ENCODE data around the gene MYLK4.

MYLK4 gene

GRCh38 chr6:2666906-2667575, 83.7 kb downstream of the MYLK4 start:
- TF ChIP-seq CTCF (IDR thresholded peaks at IDR 0.05; ENCODE audit: low read depth, low read length) = no peak
- no peak for DNase-seq (ENCODE audit: extremely low read depth, low read depth)

GRCh38 chr6:2665146-2666070, 85.3 kb downstream of the MYLK4 start:
- no peak for DNase-seq (ENCODE audit: extremely low read depth, low read depth)

GRCh38 chr6:2663123-2663522, 87.6 kb downstream of the MYLK4 start:
- DNase-seq (ENCODE audit: extremely low read depth, low read depth) = no peak
- TF ChIP-seq CTCF (IDR thresholded peaks at IDR 0.05; ENCODE audit: low read depth, low read length) = no peak

More at GRCh38 chr6:2665146-2666070, 85.3 kb downstream of the MYLK4 start:
- no peak for TF ChIP-seq CTCF (IDR thresholded peaks at IDR 0.05; ENCODE audit: low read depth, low read length)

GRCh38 chr6:2661651-2662050, 89.1 kb downstream of the MYLK4 start:
- no peak for TF ChIP-seq CTCF (IDR thresholded peaks at IDR 0.05; ENCODE audit: low read depth, low read length)
- DNase-seq (ENCODE audit: extremely low read depth, low read depth) = no peak

GRCh38 chr6:2659882-2660281, 90.8 kb downstream of the MYLK4 start:
- no peak for DNase-seq (ENCODE audit: extremely low read depth, low read depth)
- TF ChIP-seq CTCF (IDR thresholded peaks at IDR 0.05; ENCODE audit: low read depth, low read length) = no peak

- DNase-seq (ENCODE audit: extremely low read depth, low read depth) = no peak
- no peak for TF ChIP-seq CTCF (IDR thresholded peaks at IDR 0.05; ENCODE audit: low read depth, low read length)
These were observed 91.3 kb downstream of the MYLK4 start for GRCh38 chr6:2659381-2659780.

GRCh38 chr6:2658788-2659187, 91.9 kb downstream of the MYLK4 start:
- DNase-seq (ENCODE audit: extremely low read depth, low read depth) = no peak
- TF ChIP-seq CTCF (IDR thresholded peaks at IDR 0.05; ENCODE audit: low read depth, low read length) = no peak

Measured in AG09319 (cell line).